ENCODE measurements around the gene SF3B6. TPM values are rescaled to one million over a fixed set of nuclear protein-coding genes. Genes with fewer than 3 reads are reported as not detected.

Gene SF3B6
- total and polyA plus RNA-seq, 9 of the 15 experiments (the other 6 are each of a cell fraction or from before 2014, with no cell fraction given), result 146 to 591 (median 295) TPM

DNA sequence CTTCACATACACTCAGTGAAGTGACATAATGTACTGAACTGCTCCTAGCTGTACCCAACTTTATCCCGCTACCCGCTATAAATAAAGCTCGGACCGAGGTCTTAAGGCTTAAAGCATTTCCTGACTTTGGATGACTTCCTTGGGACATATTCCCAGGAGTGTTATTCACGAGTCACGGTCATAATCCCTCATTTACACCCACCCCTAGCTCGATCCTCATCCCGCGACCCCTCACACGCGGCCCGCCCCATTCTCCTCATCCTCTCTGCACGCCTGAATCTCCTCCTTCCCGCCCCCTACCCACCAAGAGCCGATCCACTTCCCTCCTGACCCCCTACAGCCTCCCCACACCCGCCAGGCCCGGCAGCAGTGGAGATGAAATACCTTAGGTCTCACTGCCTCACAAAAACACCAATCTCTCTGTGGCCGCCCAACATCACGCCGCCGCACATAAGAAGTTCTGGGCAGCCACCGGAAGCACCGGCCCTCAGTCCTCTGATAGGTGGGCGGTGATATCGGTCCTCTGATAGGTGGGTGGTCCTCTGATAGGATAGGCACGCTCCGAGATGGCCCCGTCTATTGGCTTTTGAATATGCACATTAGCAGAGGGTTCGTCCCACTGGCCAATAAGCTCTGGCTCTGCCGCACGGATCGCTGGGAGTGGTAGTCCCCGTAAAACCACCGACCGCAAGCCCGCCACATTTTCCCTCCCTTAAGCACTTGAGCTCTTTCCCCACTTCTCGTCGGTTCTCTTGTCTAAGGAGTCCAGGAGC lies 29.0 kb downstream of the SF3B6 start, which contains the start of gene WDCP (continued):
- TF ChIP-seq MAFG (tag; conservative IDR thresholded peaks at IDR 0.05), result no peak
- TF ChIP-seq ZBTB5 (IDR thresholded peaks at IDR 0.05), result no peak
- no peak for TF ChIP-seq FOXO4 (CRISPR knock-in tag; IDR thresholded peaks at IDR 0.05)
- peak; percentile 58 to 65; a peak in 3 of 4 replicates for TF ChIP-seq SIX5 (IDR thresholded peaks at IDR 0.05; ENCODE audit: borderline replicate concordance in 1 of 2, insufficient read depth in 1 of 2, low read depth in 1 of 2, low read length in 2 of 2)
- no peak for TF ChIP-seq NR2C1 (IDR thresholded peaks at IDR 0.05)
- TF ChIP-seq NR2C1 (tag; IDR thresholded peaks at IDR 0.05), result no peak
- TF ChIP-seq HDAC6 (IDR thresholded peaks at IDR 0.05; ENCODE audit: low read depth, low read length), result no peak
- no peak for TF ChIP-seq RBM34 (IDR thresholded peaks at IDR 0.05; ENCODE audit: borderline replicate concordance, insufficient read depth, low read length)
- TF ChIP-seq, protein P1, sequence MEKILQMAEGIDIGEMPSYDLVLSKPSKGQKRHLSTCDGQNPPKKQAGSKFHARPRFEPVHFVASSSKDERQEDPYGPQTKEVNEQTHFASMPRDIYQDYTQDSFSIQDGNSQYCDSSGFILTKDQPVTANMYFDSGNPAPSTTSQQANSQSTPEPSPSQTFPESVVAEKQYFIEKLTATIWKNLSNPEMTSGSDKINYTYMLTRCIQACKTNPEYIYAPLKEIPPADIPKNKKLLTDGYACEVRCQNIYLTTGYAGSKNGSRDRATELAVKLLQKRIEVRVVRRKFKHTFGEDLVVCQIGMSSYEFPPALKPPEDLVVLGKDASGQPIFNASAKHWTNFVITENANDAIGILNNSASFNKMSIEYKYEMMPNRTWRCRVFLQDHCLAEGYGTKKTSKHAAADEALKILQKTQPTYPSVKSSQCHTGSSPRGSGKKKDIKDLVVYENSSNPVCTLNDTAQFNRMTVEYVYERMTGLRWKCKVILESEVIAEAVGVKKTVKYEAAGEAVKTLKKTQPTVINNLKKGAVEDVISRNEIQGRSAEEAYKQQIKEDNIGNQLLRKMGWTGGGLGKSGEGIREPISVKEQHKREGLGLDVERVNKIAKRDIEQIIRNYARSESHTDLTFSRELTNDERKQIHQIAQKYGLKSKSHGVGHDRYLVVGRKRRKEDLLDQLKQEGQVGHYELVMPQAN (IDR thresholded peaks at IDR 0.05; ENCODE audit: borderline replicate concordance), result peak; percentile 93
- TF ChIP-seq, protein P2, sequence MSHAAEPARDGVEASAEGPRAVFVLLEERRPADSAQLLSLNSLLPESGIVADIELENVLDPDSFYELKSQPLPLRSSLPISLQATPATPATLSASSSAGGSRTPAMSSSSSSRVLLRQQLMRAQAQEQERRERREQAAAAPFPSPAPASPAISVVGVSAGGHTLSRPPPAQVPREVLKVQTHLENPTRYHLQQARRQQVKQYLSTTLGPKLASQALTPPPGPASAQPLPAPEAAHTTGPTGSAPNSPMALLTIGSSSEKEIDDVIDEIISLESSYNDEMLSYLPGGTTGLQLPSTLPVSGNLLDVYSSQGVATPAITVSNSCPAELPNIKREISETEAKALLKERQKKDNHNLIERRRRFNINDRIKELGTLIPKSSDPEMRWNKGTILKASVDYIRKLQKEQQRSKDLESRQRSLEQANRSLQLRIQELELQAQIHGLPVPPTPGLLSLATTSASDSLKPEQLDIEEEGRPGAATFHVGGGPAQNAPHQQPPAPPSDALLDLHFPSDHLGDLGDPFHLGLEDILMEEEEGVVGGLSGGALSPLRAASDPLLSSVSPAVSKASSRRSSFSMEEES (CRISPR knock-in tag; IDR thresholded peaks at IDR 0.05), result no peak
- no peak for TF ChIP-seq ZKSCAN3 (CRISPR knock-in tag; IDR thresholded peaks at IDR 0.05)
- TF ChIP-seq ZNF778 (CRISPR knock-in tag; IDR thresholded peaks at IDR 0.05), result no peak
- TF ChIP-seq BCOR (IDR thresholded peaks at IDR 0.05), result no peak
- no peak for TF ChIP-seq ZNF639 (CRISPR knock-in tag; conservative IDR thresholded peaks at IDR 0.05 in 1 of 2, IDR thresholded peaks at IDR 0.05 in 1 of 2)
- TF ChIP-seq BHLHE40 (IDR thresholded peaks at IDR 0.05; ENCODE audit: low read length), result peak; percentile 55
- no peak for TF ChIP-seq CTCFL (IDR thresholded peaks at IDR 0.05; ENCODE audit: borderline replicate concordance, insufficient read depth, low read depth, low read length, poor library complexity, severe bottlenecking)

All from K562 (cell line).